ENCODE measurements around the gene GANAB.
"Not testable (repeated sequence)": the region's sequence is repeated elsewhere in the genome, so short reads cannot be mapped to it uniquely, and the experiment has no call there.

GANAB gene

GRCh38 chr11:62621027-62621566 is 25.3 kb downstream of the GANAB start:
- DNase-seq: no peak

GRCh38 chr11:62616957-62617356 is 29.5 kb downstream of the GANAB start:
- DNase-seq: not testable (repeated sequence)

- DNase-seq: no peak
Measured at GRCh38 chr11:62615521-62615920, 30.9 kb downstream of the GANAB start.

GRCh38 chr11:62614275-62614674 is 32.1 kb downstream of the GANAB start:
- peak; percentile 43 for DNase-seq

GRCh38 chr11:62613291-62613778 is 33.1 kb downstream of the GANAB start:
- DNase-seq: no peak

GRCh38 chr11:62612366-62613290 is 33.8 kb downstream of the GANAB start, which contains the start of the genes EML3 and ROM1:
TSS of gene EML3 (minus strand) at chr11:62612775. CDS start at chr11:62612457, 318 bp downstream.
TSS of gene ROM1 (plus strand) at chr11:62613257. CDS start at chr11:62613282, 25 bp downstream.
- DNase-seq: peak; percentile 70

- DNase-seq: peak; percentile 30
Measured at GRCh38 chr11:62611705-62612365, 34.6 kb downstream of the GANAB start.

GRCh38 chr11:62610814-62611704 is 35.4 kb downstream of the GANAB start:
- no peak for DNase-seq

- no peak for DNase-seq
Measured at GRCh38 chr11:62610403-62610802, 36.0 kb downstream of the GANAB start.

GRCh38 chr11:62608776-62609175 is 37.6 kb downstream of the GANAB start:
- DNase-seq: no peak

- DNase-seq: no peak
Measured at GRCh38 chr11:62607714-62608113, 38.7 kb downstream of the GANAB start.

- DNase-seq: no peak
Measured at GRCh38 chr11:62605902-62606301, 40.5 kb downstream of the GANAB start.

- no peak for DNase-seq
Measured at GRCh38 chr11:62605467-62605866, 40.9 kb downstream of the GANAB start.

- no peak for DNase-seq
Measured at GRCh38 chr11:62604460-62605120, 41.8 kb downstream of the GANAB start.

GRCh38 chr11:62603776-62604299 is 42.6 kb downstream of the GANAB start:
- no peak for DNase-seq

GRCh38 chr11:62603072-62603408 is 43.4 kb downstream of the GANAB start:
- DNase-seq: peak; percentile 23

- peak; percentile 63 for DNase-seq
Measured at GRCh38 chr11:62602141-62603071, 44.0 kb downstream of the GANAB start.

GRCh38 chr11:62601372-62602140 is 44.9 kb downstream of the GANAB start, which contains the start of gene MTA2:
TSS of gene MTA2 (minus strand) at chr11:62601865. CDS start at chr11:62601450, 415 bp downstream.
- DNase-seq: peak; percentile 96

- no peak for DNase-seq
Measured at GRCh38 chr11:62601122-62601371, 45.4 kb downstream of the GANAB start.
